ENCODE measurements around the gene VWF.

- TF ChIP-seq RAD21 (IDR thresholded peaks at IDR 0.05; ENCODE audit: low read length): no peak
- TF ChIP-seq POLR2A (IDR thresholded peaks at IDR 0.05; ENCODE audit: low read depth, low read length): no peak
- no peak for TF ChIP-seq CTCF (conservative IDR thresholded peaks at IDR 0.05; ENCODE audit: low read depth, low read length)
- TF ChIP-seq MAFK (IDR thresholded peaks at IDR 0.05; ENCODE audit: low read depth, low read length): no peak
- no peak for TF ChIP-seq CEBPB (IDR thresholded peaks at IDR 0.05; ENCODE audit: low read depth, low read length)
Measured at GRCh38 chr12:6114476-6114870, 10.0 kb downstream of the VWF start.

Data from IMR-90 (cell line).